HG03045 (cell line): Measurements from ENCODE around the gene MARCO.
A peak's percentile ranks its signal among the peaks of the same experiment; 100 is the strongest.

ENCODE experiments used
- ATAC-seq: cut with Tn5 transposase; IDR thresholded peaks from one replicate; pipeline ENCODE4 v1.9.1; 2021; ENCODE audit warnings: mild to moderate bottlenecking, moderate library complexity; ENCODE audit not compliant: unreplicated experiment

MARCO gene

DNA sequence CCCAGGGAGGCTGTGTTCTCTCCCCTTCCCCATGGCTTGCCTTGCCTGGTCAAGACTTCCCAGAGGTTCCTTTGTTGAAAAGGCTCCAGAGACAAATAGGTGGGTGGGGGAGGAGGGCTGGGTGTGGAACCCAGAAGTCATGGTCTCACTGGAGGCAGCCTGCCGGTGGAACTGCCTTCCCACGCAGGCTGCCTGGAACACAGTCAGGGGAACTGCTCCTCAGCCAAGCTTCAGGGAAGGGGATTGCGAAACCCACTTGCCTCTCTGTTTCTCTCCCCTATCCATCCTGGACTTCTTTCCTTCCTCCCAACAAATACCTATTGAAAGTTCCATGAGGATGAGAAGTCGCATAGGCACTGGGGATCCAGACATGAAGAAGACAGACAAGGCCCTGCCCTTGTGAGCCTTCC is 31.6 kb downstream of the MARCO start:
- no peak for ATAC-seq

DNA sequence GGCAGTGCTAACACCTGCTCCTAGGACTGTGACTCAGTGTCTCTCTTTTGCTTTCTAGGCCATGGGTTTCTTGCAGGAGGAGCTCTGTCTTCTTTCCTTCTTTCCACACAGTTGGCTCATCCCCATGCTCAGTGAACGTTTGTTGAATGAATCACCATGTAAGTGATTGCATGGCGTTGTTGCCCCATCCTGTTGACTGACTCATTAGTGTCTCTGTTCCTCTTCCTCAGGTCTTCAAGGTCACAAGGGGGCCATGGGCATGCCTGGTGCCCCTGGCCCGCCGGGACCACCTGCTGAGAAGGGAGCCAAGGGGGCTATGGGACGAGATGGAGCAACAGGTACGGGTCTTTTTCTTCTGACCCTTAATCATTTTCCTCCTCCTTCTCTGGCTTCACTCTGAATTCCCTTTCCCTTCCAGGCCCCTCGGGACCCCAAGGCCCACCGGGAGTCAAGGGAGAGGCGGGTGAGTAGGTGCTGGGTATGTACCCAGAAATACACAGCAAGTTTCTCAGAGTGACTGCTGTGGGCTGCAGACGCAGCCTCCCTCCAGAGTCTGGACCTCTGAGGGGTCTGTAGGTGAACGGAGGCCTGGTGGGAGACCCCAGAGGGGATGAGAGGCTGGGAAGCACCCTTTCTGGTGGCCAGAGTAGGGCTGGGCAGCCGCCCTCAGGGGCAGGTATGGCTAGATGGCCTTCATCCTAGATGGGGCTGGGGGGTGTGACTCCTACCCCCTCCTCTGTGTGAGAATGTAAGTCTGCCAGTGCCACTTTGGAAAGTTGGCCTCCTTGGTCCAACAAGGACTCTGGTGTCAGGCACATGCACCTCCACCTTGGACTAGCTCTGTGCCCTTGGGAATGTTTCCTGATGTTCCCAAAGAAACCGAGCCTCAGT is 32.4 kb downstream of the MARCO start:
- ATAC-seq: no peak

GRCh38 chr2:118975133-118975532 is 33.1 kb downstream of the MARCO start:
- ATAC-seq: no peak

GRCh38 chr2:118978064-118978463 is 36.1 kb downstream of the MARCO start:
- ATAC-seq: no peak

DNA sequence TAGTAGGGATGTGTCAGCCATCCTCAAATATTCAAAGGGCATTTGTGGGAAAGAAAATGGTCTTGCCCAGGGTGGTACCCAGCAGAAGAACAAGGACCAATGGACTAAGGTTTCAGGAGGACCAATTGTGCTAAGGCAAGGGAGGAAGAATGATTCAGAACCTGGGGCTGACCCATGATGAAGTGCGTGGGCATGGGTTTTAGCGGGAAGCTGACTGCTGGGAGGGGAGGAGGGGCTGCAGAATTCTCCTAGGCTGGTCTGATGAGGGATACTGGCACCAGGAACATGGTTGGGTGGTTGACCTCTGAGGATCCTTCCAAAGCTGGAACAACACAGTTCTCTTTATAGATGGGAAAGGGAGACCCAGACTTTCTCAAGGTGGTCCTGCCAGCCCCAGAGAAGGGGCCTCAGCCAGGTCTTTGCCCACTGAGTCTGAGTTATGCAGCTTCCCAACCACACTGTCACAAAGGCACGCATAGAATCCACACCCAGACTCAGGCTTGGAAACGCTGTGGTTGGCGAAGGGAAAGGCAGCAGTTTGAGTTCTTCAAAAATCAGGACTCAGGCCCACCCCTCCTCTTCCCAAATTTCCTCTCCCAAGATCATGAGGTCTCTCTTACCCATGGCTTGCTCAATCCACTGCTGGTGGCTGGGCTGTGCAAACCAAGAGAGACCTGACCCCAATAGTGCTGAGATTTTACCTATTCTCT is 37.3 kb downstream of the MARCO start:
- no peak for ATAC-seq

DNA sequence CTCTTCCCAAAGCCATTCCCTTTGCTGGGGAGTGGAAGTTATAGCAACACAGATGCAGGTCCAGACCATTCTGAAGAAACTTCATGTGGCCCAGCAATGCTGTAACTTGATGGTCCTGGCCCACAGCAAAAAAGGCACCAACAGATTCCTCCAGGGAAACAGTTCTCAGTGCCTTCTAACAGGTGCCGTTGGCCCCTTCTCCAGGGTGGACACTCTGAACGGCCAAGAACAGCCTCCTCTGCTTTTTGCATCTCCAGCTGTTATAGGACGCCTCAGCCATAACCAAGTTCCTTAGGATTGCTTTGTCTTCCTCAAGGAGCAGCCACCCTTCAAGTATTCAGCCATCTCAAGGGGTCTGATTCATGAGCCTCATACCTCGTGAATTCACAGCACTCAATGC is 38.0 kb downstream of the MARCO start:
- ATAC-seq: no peak

DNA sequence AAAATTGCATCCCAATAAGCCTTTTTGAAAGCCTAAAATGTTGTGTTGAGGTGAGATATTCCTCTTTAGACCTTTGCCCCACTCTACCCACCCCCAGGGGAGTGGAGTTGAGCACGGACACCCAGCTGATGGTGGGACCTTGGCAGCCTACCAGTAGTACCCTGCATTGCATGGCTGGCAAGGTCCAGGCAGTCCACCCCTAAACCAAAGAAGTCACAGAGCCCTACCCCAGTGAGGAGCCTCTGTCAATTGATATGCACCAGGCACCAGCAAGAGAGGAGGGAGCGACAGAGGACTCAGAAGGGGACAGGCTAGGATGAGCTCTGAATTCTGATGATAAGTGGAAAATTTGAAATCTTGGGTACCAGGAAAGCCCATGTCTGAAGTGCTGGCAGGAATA is 38.6 kb downstream of the MARCO start:
- ATAC-seq: no peak

GRCh38 chr2:118981632-118982031 is 39.6 kb downstream of the MARCO start:
- ATAC-seq: no peak

GRCh38 chr2:118982039-118982438 is 40.0 kb downstream of the MARCO start:
- no peak for ATAC-seq

DNA sequence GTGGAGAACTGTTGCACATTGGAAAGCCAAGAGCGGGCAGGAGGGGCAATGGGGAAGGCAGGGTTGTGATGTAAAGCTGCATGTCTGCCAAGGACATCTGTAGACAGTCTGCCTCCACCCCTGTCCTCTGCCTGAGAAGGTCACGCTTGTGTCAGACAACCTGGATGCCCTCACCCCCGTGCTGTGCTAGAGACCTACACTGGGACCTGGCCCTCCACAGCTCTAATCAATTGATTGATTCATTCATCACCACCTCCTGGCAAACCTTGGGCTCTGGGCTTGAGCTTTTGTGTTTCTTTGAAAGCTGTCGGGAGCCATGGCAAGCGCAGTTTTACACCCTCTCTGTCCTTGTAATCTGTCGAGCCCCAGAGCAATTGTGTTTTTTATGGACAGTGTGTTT is 41.1 kb downstream of the MARCO start:
- ATAC-seq: no peak

- ATAC-seq: no peak
These were observed 41.9 kb downstream of the MARCO start for GRCh38 chr2:118983915-118984314.

DNA sequence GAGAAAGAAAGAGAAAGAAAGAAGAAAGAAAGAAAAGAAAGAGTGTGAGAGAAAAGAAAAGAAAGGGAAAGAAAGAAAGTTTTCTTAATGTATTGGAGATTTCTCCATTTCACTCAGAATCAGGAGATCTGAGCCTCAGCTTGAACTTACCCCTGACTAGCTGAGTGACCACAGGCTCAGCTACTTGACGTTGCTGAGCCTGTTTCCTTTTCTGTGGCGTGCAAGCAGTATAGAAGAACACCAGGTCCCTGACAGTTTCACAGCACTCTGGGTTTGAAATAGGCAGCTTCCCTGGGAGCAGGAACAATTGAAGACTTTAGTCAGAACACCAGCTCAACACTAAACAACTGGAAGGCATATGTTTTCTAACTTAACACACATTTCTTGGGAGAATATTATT is 44.7 kb downstream of the MARCO start:
- no peak for ATAC-seq

DNA sequence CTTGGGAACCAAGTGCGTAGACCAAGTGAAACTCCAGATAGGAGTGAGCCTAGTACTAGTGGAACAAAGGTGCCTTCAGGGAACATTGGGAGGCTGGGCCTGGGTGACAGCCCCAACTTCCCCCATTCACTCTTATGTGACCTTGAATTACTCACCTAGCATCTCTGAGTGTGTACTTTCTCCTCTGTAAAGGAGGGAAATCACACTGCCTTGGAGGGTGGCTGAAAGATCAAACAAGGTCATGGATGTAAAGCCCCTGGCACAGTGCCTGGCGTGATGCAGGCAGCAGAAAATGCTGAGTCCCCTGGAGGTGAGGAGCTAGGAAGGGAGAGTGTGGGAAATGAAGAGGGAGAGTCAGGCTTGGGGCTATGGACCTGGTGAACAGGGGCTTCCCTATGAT is 45.9 kb downstream of the MARCO start:
- no peak for ATAC-seq

- no peak for ATAC-seq
These were observed 46.7 kb downstream of the MARCO start for GRCh38 chr2:118988706-118989105.

GRCh38 chr2:118989481-118989880 is 47.5 kb downstream of the MARCO start:
- peak; percentile 59 for ATAC-seq

GRCh38 chr2:118990757-118991545 is 49.0 kb downstream of the MARCO start:
- no peak for ATAC-seq

DNA sequence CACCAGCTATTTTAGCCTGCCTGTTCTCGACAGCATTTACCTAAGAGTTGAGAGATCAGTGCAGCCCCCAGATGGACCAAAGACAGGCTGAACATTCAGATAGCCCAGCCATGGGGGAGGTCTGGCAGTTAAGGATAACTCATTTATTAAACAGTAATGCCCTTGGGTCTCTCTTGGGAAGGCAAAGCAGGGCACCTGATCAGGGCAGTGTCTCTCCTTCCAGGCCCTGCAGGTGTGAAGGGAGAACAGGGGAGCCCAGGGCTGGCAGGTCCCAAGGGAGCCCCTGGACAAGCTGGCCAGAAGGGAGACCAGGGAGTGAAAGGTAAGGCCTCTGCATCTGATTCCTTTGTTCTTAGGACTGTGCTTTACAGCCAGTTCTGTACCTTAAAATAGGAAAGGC is 49.6 kb downstream of the MARCO start:
- ATAC-seq: no peak

GRCh38 chr2:118992740-118993391 is 50.9 kb downstream of the MARCO start:
- no peak for ATAC-seq

DNA sequence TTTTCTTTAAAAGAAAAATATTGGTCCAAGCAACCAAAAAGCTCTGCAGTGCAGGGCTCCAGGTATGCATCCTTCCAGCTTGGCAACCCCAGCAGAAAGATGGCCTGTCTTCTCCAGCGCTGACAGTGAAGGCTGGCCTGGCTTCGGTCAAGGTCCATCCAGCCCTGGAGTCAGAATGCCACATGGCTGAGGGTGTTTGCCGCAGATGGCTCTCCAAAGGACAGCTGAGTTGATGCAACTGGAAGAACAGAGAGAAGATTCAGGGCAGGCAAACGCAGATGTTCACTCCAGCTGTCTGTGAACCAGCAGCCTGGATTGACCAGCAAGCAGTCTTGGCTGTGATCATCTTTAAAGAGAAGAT is 51.4 kb downstream of the MARCO start:
- no peak for ATAC-seq

GRCh38 chr2:118994172-118994700 is 52.2 kb downstream of the MARCO start:
- ATAC-seq: no peak

- no peak for ATAC-seq
These were observed 52.8 kb downstream of the MARCO start for GRCh38 chr2:118994778-118995177.
